Forelimb muscle (tissue), 1 donor: ENCODE measurements around the gene SIPA1. TPM values are rescaled to one million over a fixed set of nuclear protein-coding genes. Genes with fewer than 3 reads are reported as not detected.

Experiments
- DNase-seq: peaks from one replicate; pipeline ENCODE4 v3.0.0-alpha.2; 2013; ENCODE audit warnings: low read depth
- polyA plus RNA-seq: library from polyadenylated mRNA; unstranded; fragments of 120-200 nt; gene quantifications from one replicate; pipeline ENCODE4 v1.2.1, GENCODE V29; 2013; ENCODE audit not compliant: insufficient read length

Gene SIPA1
- polyA plus RNA-seq = 34.0 TPM

- DNase-seq = no peak
These were observed at the start of gene SIPA1 for GRCh38 chr11:65637794-65638419. TSS of gene SIPA1 (plus strand) at chr11:65638101. CDS start at chr11:65640922, 2,821 bp downstream.

- DNase-seq = no peak
These were observed 49.5 kb upstream of the SIPA1 start for GRCh38 chr11:65588199-65589054.

GRCh38 chr11:65589444-65590239 is 48.3 kb upstream of the SIPA1 start:
- no peak for DNase-seq

GRCh38 chr11:65590240-65590738 is 47.6 kb upstream of the SIPA1 start:
- no peak for DNase-seq

GRCh38 chr11:65591939-65592857 is 45.7 kb upstream of the SIPA1 start:
- no peak for DNase-seq

- DNase-seq = no peak
These were observed 44.9 kb upstream of the SIPA1 start for GRCh38 chr11:65592858-65593517.

GRCh38 chr11:65593518-65594414 is 44.1 kb upstream of the SIPA1 start:
- no peak for DNase-seq

GRCh38 chr11:65595131-65595530 is 42.8 kb upstream of the SIPA1 start:
- no peak for DNase-seq

GRCh38 chr11:65595543-65596281 is 42.2 kb upstream of the SIPA1 start, which contains the start of gene KCNK7:
TSS of gene KCNK7 (minus strand) at chr11:65595800. CDS start at chr11:65595772, 28 bp downstream.
- DNase-seq = no peak

- no peak for DNase-seq
These were observed 41.4 kb upstream of the SIPA1 start for GRCh38 chr11:65596520-65596919.

GRCh38 chr11:65598258-65598699 is 39.6 kb upstream of the SIPA1 start:
- no peak for DNase-seq

GRCh38 chr11:65599216-65599954 is 38.5 kb upstream of the SIPA1 start:
- DNase-seq = no peak

GRCh38 chr11:65599955-65600246 is 38.0 kb upstream of the SIPA1 start:
- DNase-seq = no peak

- no peak for DNase-seq
These were observed 33.6 kb upstream of the SIPA1 start for GRCh38 chr11:65604258-65604657.

GRCh38 chr11:65606876-65607613 is 30.9 kb upstream of the SIPA1 start:
- peak; percentile 72 for DNase-seq

- DNase-seq = no peak
These were observed 30.1 kb upstream of the SIPA1 start for GRCh38 chr11:65607614-65608426.
